ENCODE measurements around the gene ACE. TPM values are rescaled to one million over a fixed set of nuclear protein-coding genes. Genes with fewer than 3 reads are reported as not detected.

ACE gene
- total and polyA plus RNA-seq, 2 experiments from 2014 or later, result 0.82 to 9.1 TPM

GRCh38 chr17:63488851-63489250, 12.0 kb downstream of the ACE start:
- Histone ChIP-seq H3K79me2 (replicated peaks; ENCODE audit: insufficient read depth) (no peaks in the 10 kb centered on the region), H3K27me3 (ENCODE audit: insufficient read depth) (no peaks in the 10 kb centered on the region), H3K4me2 (no peak overlapping the region), H3K27ac (ENCODE audit: low read depth) (no peak overlapping the region), H3K4me1 (ENCODE audit: insufficient read depth) (no peaks in the 10 kb centered on the region), H3K9me2 (ENCODE audit: insufficient read depth) (no peaks in the 10 kb centered on the region), H2AFZ (no peak overlapping the region), H3K4me3 (no peak overlapping the region), H3K36me3 (ENCODE audit: insufficient read depth) (no peaks in the 10 kb centered on the region), H3F3A (replicated peaks; ENCODE audit: low read depth) (no peaks in the 10 kb centered on the region), H4K20me1 (replicated peaks; ENCODE audit: insufficient read depth) (no peaks in the 10 kb centered on the region)
- no peak for ATAC-seq
- H3K27me3 Mint-ChIP-seq (ENCODE audit: insufficient read depth, low read depth, poor library complexity), result peaks cover 2% of the 10 kb centered on the region
- TF ChIP-seq NANOG (IDR thresholded peaks at IDR 0.05; ENCODE audit: borderline replicate concordance) (no peak), EZH2phosphoT487 (IDR thresholded peaks at IDR 0.05; ENCODE audit: unreplicated experiment) (no peak)
- H3K36me3 Mint-ChIP-seq (ENCODE audit: low read depth), result no peaks in the 10 kb centered on the region; the same call in 2 of the 3 replicates
- H3K4me3 Mint-ChIP-seq, result no peak overlapping the region
- DNase-seq (ENCODE audit: low spot score), result no peak
- no peak overlapping the region for H3K27ac Mint-ChIP-seq
- H3K9me3 Mint-ChIP-seq, result no peaks in the 10 kb centered on the region
- H3K4me1 Mint-ChIP-seq, result peaks cover 4% of the 10 kb centered on the region; the same call in 1 of the 3 replicates

- Histone ChIP-seq H2AFZ (no peak overlapping the region), H3K27ac (ENCODE audit: low read depth) (no peak overlapping the region), H3K79me2 (replicated peaks; ENCODE audit: insufficient read depth) (no peaks in the 10 kb centered on the region), H3K9me2 (ENCODE audit: insufficient read depth) (no peaks in the 10 kb centered on the region), H3F3A (replicated peaks; ENCODE audit: low read depth) (no peaks in the 10 kb centered on the region), H3K4me1 (ENCODE audit: insufficient read depth) (no peaks in the 10 kb centered on the region), H4K20me1 (replicated peaks; ENCODE audit: insufficient read depth) (no peaks in the 10 kb centered on the region), H3K4me3 (no peak overlapping the region), H3K27me3 (ENCODE audit: insufficient read depth) (no peaks in the 10 kb centered on the region), H3K4me2 (no peak overlapping the region), H3K36me3 (ENCODE audit: insufficient read depth) (no peaks in the 10 kb centered on the region)
- ATAC-seq (no peak), DNase-seq (ENCODE audit: low spot score) (no peak)
- Mint-ChIP-seq H3K9me3 (no peaks in the 10 kb centered on the region), H3K27ac (no peak overlapping the region), H3K36me3 (ENCODE audit: low read depth) (no peaks in the 10 kb centered on the region; the same call in 2 of the 3 replicates), H3K27me3 (ENCODE audit: insufficient read depth, low read depth, poor library complexity) (peaks cover 2% of the 10 kb centered on the region), H3K4me3 (no peak overlapping the region), H3K4me1 (peaks cover 4% of the 10 kb centered on the region; the same call in 1 of the 3 replicates)
- TF ChIP-seq EZH2phosphoT487 (IDR thresholded peaks at IDR 0.05; ENCODE audit: unreplicated experiment) (no peak), STAT1 (IDR thresholded peaks at IDR 0.05; ENCODE audit: unreplicated experiment) (no peak), REST (IDR thresholded peaks at IDR 0.05; ENCODE audit: unreplicated experiment) (no peak), ZNF462 (CRISPR knock-in tag; IDR thresholded peaks at IDR 0.05) (no peak), EZH2 (IDR thresholded peaks at IDR 0.05; ENCODE audit: low read depth, unreplicated experiment) (no peak), ETS1 (IDR thresholded peaks at IDR 0.05) (no peak), POLR2AphosphoS5 (IDR thresholded peaks at IDR 0.05; ENCODE audit: low read depth) (no peak)
Measured at GRCh38 chr17:63489291-63489690, 12.4 kb downstream of the ACE start.
